ENCODE measurements around the gene CEP83.

Gene CEP83

DNA sequence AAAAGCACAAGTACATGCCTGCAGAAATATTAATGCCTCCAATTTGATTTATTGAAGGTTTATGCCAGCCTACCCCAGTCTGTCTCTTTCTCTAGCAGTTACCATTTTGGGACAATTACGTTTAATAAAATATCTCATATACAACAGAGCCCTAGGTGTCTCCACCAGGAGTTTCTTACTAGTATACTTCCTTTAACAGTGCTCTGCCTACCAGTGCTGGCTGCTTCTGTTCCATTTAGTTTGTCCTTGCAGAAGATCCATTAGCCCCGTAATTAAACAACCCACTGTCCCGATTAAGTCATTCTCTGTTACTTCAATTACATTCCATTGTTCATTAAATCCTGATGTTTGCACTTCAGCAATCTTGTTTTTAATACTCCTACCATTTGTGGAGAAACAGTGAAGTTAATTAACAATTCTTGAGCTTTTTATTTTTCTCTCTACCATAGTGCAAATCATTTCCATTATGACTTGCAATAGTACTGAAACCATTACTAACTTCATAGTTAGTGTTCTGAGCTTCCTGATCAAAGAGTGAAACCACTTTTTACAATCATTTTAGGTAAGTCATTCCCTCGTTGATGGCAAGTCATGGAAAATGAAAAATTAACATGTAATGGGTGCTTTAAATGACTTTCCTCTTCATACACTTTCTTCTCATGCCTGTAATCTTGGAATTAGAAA, 190.2 kb downstream of the CEP83 start:
- Histone ChIP-seq H3K4me1 (ENCODE audit: control insufficient read depth, insufficient read depth, low read length, poor library complexity, severe bottlenecking) (no peaks in the 10 kb centered on the region), H3K4me3 (ENCODE audit: extremely low read depth, insufficient read depth, low read length, poor library complexity, severe bottlenecking) (no peak overlapping the region), H3K9me3 (ENCODE audit: control insufficient read depth, low read length) (no peaks in the 10 kb centered on the region), H3K36me3 (ENCODE audit: control insufficient read depth, insufficient read depth, low read length) (peaks cover 9% of the 10 kb centered on the region), H3K27ac (ENCODE audit: low read depth, low read length, severe bottlenecking) (no peak overlapping the region)
- WGBS, 2 experiments (ENCODE audit: insufficient coverage in 2 of 2) = 92 to 95% methylated on average over 3 of the region's 4 CpGs

DNA sequence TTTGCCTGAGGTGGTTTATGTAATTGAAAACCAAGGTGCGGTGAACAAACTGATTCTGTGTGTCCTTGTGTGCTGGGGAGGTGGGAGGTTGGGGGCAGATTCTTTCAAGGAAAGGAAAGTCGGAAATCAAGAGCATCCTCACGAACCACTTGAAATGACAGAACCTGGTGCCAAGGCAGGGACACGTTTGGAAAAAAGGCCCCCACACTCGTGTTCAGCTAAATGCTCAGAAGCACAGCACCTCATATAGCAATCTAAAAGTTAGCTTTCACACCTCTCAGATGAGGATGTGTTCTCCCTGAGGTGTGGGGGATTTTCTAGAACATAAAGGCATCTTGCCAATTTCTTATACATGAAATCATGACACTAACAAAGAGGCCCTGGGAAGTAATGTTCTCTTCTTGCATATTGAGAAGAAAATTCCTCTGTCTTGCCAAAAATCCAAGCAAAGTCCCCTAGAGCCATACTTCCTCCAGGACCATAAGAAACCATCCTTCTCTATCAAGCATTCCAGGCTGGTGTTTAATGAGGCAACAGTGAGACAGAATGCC, 191.7 kb downstream of the CEP83 start:
- Histone ChIP-seq H3K4me1 (ENCODE audit: control insufficient read depth, insufficient read depth, low read length, poor library complexity, severe bottlenecking) (peaks cover 7% of the 10 kb centered on the region), H3K36me3 (ENCODE audit: control insufficient read depth, insufficient read depth, low read length) (peaks cover 12% of the 10 kb centered on the region), H3K9me3 (ENCODE audit: control insufficient read depth, low read length) (no peaks in the 10 kb centered on the region), H3K27ac (ENCODE audit: low read depth, low read length, severe bottlenecking) (no peak overlapping the region), H3K4me3 (ENCODE audit: extremely low read depth, insufficient read depth, low read length, poor library complexity, severe bottlenecking) (no peak overlapping the region)
- 93 to 100% methylated on average over 2 to 3 of the region's 5 CpGs for WGBS, 2 experiments (ENCODE audit: insufficient coverage in 2 of 2)

DNA sequence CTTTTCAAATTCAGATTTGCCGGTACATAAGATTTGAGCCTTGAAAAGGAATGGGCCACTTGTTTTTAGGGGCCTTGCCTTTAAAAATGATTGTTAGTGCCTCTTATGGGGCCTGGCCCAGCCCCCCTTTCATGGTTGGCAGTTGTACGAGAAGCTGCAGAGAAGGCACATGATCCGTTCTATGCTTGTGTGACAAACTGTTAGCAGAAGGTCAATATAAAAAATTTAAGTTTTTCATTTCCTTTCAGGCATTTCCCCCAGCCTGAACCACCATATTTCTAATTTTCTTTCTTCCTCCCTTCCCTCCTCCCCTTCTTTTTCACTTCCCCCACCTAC, 192.2 kb downstream of the CEP83 start:
- H3K36me3 ChIP-seq (ENCODE audit: control insufficient read depth, insufficient read depth, low read length) = peaks cover 12% of the 10 kb centered on the region
- 88 to 100% methylated on average over 1 of the region's 3 CpGs for WGBS, 2 experiments (ENCODE audit: insufficient coverage in 2 of 2)
- no peak overlapping the region for H3K4me3 ChIP-seq (ENCODE audit: extremely low read depth, insufficient read depth, low read length, poor library complexity, severe bottlenecking)
- H3K27ac ChIP-seq (ENCODE audit: low read depth, low read length, severe bottlenecking) = no peak overlapping the region
- H3K9me3 ChIP-seq (ENCODE audit: control insufficient read depth, low read length) = no peaks in the 10 kb centered on the region
- peaks cover 7% of the 10 kb centered on the region for H3K4me1 ChIP-seq (ENCODE audit: control insufficient read depth, insufficient read depth, low read length, poor library complexity, severe bottlenecking)

GRCh38 chr12:94266796-94267536, 192.7 kb downstream of the CEP83 start:
- Histone ChIP-seq H3K4me1 (ENCODE audit: control insufficient read depth, insufficient read depth, low read length, poor library complexity, severe bottlenecking) (peaks cover 7% of the 10 kb centered on the region), H3K27ac (ENCODE audit: low read depth, low read length, severe bottlenecking) (no peak overlapping the region), H3K9me3 (ENCODE audit: control insufficient read depth, low read length) (no peaks in the 10 kb centered on the region), H3K36me3 (ENCODE audit: control insufficient read depth, insufficient read depth, low read length) (peaks cover 12% of the 10 kb centered on the region), H3K4me3 (ENCODE audit: extremely low read depth, insufficient read depth, low read length, poor library complexity, severe bottlenecking) (no peak overlapping the region)
- WGBS, 2 experiments (ENCODE audit: insufficient coverage in 2 of 2) = 88 to 93% methylated on average over 7 of the region's 11 CpGs

- WGBS, 2 experiments (ENCODE audit: insufficient coverage in 2 of 2) = 87 to 94% methylated on average over 14 of the region's 14 CpGs
- Histone ChIP-seq H3K4me3 (ENCODE audit: extremely low read depth, insufficient read depth, low read length, poor library complexity, severe bottlenecking) (no peak overlapping the region), H3K4me1 (ENCODE audit: control insufficient read depth, insufficient read depth, low read length, poor library complexity, severe bottlenecking) (peaks cover 7% of the 10 kb centered on the region), H3K36me3 (ENCODE audit: control insufficient read depth, insufficient read depth, low read length) (peaks cover 12% of the 10 kb centered on the region), H3K9me3 (ENCODE audit: control insufficient read depth, low read length) (no peaks in the 10 kb centered on the region), H3K27ac (ENCODE audit: low read depth, low read length, severe bottlenecking) (no peak overlapping the region)
Observed at GRCh38 chr12:94265966-94266745, 193.5 kb downstream of the CEP83 start.

- Histone ChIP-seq H3K9me3 (ENCODE audit: control insufficient read depth, low read length) (no peaks in the 10 kb centered on the region), H3K4me1 (ENCODE audit: control insufficient read depth, insufficient read depth, low read length, poor library complexity, severe bottlenecking) (peaks cover 7% of the 10 kb centered on the region), H3K4me3 (ENCODE audit: extremely low read depth, insufficient read depth, low read length, poor library complexity, severe bottlenecking) (no peak overlapping the region), H3K36me3 (ENCODE audit: control insufficient read depth, insufficient read depth, low read length) (peaks cover 12% of the 10 kb centered on the region), H3K27ac (ENCODE audit: low read depth, low read length, severe bottlenecking) (no peak overlapping the region)
- 80 to 100% methylated on average over 1 to 2 of the region's 7 CpGs for WGBS, 2 experiments (ENCODE audit: insufficient coverage in 2 of 2)
Observed at GRCh38 chr12:94265539-94265938, 194.1 kb downstream of the CEP83 start.

- 97 to 98% methylated on average over 16 of the region's 19 CpGs for WGBS, 2 experiments (ENCODE audit: insufficient coverage in 2 of 2)
- Histone ChIP-seq H3K36me3 (ENCODE audit: control insufficient read depth, insufficient read depth, low read length) (peaks cover 12% of the 10 kb centered on the region), H3K4me3 (ENCODE audit: extremely low read depth, insufficient read depth, low read length, poor library complexity, severe bottlenecking) (no peak overlapping the region), H3K4me1 (ENCODE audit: control insufficient read depth, insufficient read depth, low read length, poor library complexity, severe bottlenecking) (peaks cover 7% of the 10 kb centered on the region), H3K9me3 (ENCODE audit: control insufficient read depth, low read length) (no peaks in the 10 kb centered on the region), H3K27ac (ENCODE audit: low read depth, low read length, severe bottlenecking) (no peak overlapping the region)
Observed at GRCh38 chr12:94264736-94265485, 194.8 kb downstream of the CEP83 start.

GRCh38 chr12:94263905-94264561, 195.6 kb downstream of the CEP83 start:
- Histone ChIP-seq H3K4me3 (ENCODE audit: extremely low read depth, insufficient read depth, low read length, poor library complexity, severe bottlenecking) (no peak overlapping the region), H3K36me3 (ENCODE audit: control insufficient read depth, insufficient read depth, low read length) (peaks cover 18% of the 10 kb centered on the region), H3K9me3 (ENCODE audit: control insufficient read depth, low read length) (no peaks in the 10 kb centered on the region), H3K4me1 (ENCODE audit: control insufficient read depth, insufficient read depth, low read length, poor library complexity, severe bottlenecking) (peaks cover 7% of the 10 kb centered on the region), H3K27ac (ENCODE audit: low read depth, low read length, severe bottlenecking) (no peak overlapping the region)
- 69 to 74% methylated on average over 18 to 19 of the region's 20 CpGs for WGBS, 2 experiments (ENCODE audit: insufficient coverage in 2 of 2)

- H3K4me3 ChIP-seq (ENCODE audit: extremely low read depth, insufficient read depth, low read length, poor library complexity, severe bottlenecking) = no peak overlapping the region
- H3K27ac ChIP-seq (ENCODE audit: low read depth, low read length, severe bottlenecking) = no peak overlapping the region
- H3K36me3 ChIP-seq (ENCODE audit: control insufficient read depth, insufficient read depth, low read length) = peaks cover 18% of the 10 kb centered on the region
- H3K9me3 ChIP-seq (ENCODE audit: control insufficient read depth, low read length) = no peaks in the 10 kb centered on the region
- H3K4me1 ChIP-seq (ENCODE audit: control insufficient read depth, insufficient read depth, low read length, poor library complexity, severe bottlenecking) = peaks cover 7% of the 10 kb centered on the region
- WGBS, 2 experiments (ENCODE audit: insufficient coverage in 2 of 2) = 90 to 100% methylated on average over 1 to 2 of the region's 14 CpGs
Observed at GRCh38 chr12:94263011-94263811, 196.5 kb downstream of the CEP83 start.

All from mesodermal cell (in vitro differentiated cells).